Coronary artery (tissue), 2 donors: ENCODE results near the gene GPR132.

Source experiments
- DNase-seq: peaks from one replicate; pipeline ENCODE4 v3.0.0-alpha.2; 2017; ENCODE audit warnings: low spot score
- H3K27ac ChIP-seq, 2 donors: fragments of 200-600 bp; sonication (generic); one replicate each; pipeline ENCODE4 v1.5.1; 2016 to 2019
- H3K4me3 ChIP-seq: fragments of 200-600 bp; sonication (generic); 2 replicates; pipeline ENCODE4 v1.5.1; 2016; ENCODE audit warnings: mild to moderate bottlenecking, moderate library complexity
- CTCF ChIP-seq: fragments of 200-600 bp; sonication (generic); IDR thresholded peaks from one replicate; pipeline ENCODE4 v1.5.1; 2019; ENCODE audit warnings: antibody characterized with exemption

GPR132 gene

GRCh38 chr14:105090493-105091053 is 25.3 kb upstream of the GPR132 start:
- Histone ChIP-seq H3K27ac (peak overlapping the region; percentile 77 to 89), H3K4me3 (no peak overlapping the region)
- TF ChIP-seq CTCF: peak; percentile 96
- DNase-seq: peak; percentile 86

- Histone ChIP-seq H3K4me3 (no peak overlapping the region), H3K27ac (peak overlapping the region in 1 of 2 donors; percentile 89)
- DNase-seq: no peak
- no peak for TF ChIP-seq CTCF
Measured at GRCh38 chr14:105089746-105090492, 24.7 kb upstream of the GPR132 start.

GRCh38 chr14:105088812-105089745 is 23.8 kb upstream of the GPR132 start:
- Histone ChIP-seq H3K4me3 (no peak overlapping the region), H3K27ac (peak overlapping the region in 1 of 2 donors; percentile 89)
- no peak for TF ChIP-seq CTCF
- DNase-seq: no peak

- peak overlapping the region; percentile 67 for H3K4me3 ChIP-seq
- H3K27ac ChIP-seq: peak overlapping the region; percentile 62 to 88
- peak; percentile 83 for DNase-seq
- no peak for TF ChIP-seq CTCF
Measured at GRCh38 chr14:105087963-105088811, 23.0 kb upstream of the GPR132 start.

GRCh38 chr14:105087308-105087962 is 22.2 kb upstream of the GPR132 start:
- no peak for DNase-seq
- no peak for TF ChIP-seq CTCF
- Histone ChIP-seq H3K27ac (peak overlapping the region; percentile 62 to 88), H3K4me3 (peak overlapping the region; percentile 67)

GRCh38 chr14:105086833-105087307 is 21.6 kb upstream of the GPR132 start:
- TF ChIP-seq CTCF: peak; percentile 79
- H3K27ac ChIP-seq: peak overlapping the region; percentile 62 to 88
- peak; percentile 82 for DNase-seq
- peak overlapping the region; percentile 67 for H3K4me3 ChIP-seq
